Measurements from ENCODE around the gene GPR157. TPM values are rescaled to one million over a fixed set of nuclear protein-coding genes. Genes with fewer than 3 reads are reported as not detected.

Gene GPR157
- polyA plus RNA-seq, 2 of the 4 experiments (the other 2 are of a cell fraction) = 3.6 to 4.7 TPM

DNA sequence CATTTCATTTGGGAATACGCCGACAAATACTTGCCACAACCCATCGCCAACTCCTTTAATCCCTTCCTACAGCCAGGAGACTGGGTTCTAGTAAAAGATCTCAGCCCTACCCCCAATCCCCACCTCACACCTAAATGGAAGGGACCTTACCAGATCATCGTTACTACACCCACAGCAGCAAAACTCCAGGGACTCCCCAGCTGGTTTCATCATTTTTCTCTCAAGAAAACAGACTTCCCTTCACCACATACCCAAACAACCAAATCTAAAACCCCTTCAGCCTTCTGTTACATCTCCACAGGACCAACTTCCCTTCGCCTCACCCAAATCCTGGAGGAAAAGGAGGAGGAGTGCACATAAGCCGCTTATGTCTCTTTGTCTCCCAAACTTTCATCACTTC lies 35.8 kb downstream of the GPR157 start:
- no peak for FAIRE-seq
- POLR2A ChIA-PET = no interaction called here
- TF ChIP-seq, protein P1, sequence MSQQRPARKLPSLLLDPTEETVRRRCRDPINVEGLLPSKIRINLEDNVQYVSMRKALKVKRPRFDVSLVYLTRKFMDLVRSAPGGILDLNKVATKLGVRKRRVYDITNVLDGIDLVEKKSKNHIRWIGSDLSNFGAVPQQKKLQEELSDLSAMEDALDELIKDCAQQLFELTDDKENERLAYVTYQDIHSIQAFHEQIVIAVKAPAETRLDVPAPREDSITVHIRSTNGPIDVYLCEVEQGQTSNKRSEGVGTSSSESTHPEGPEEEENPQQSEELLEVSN (IDR thresholded peaks at IDR 0.05; ENCODE audit: borderline replicate concordance, low read depth) = no peak
- no peak for TF ChIP-seq BHLHE40 (IDR thresholded peaks at IDR 0.05; ENCODE audit: low read depth, low read length)
- no peak for TF ChIP-seq MYC (IDR thresholded peaks at IDR 0.05; ENCODE audit: borderline replicate concordance, low read length)
- TF ChIP-seq, protein P2, sequence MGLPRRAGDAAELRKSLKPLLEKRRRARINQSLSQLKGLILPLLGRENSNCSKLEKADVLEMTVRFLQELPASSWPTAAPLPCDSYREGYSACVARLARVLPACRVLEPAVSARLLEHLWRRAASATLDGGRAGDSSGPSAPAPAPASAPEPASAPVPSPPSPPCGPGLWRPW (IDR thresholded peaks at IDR 0.05) = no peak
- TF ChIP-seq, protein P3, sequence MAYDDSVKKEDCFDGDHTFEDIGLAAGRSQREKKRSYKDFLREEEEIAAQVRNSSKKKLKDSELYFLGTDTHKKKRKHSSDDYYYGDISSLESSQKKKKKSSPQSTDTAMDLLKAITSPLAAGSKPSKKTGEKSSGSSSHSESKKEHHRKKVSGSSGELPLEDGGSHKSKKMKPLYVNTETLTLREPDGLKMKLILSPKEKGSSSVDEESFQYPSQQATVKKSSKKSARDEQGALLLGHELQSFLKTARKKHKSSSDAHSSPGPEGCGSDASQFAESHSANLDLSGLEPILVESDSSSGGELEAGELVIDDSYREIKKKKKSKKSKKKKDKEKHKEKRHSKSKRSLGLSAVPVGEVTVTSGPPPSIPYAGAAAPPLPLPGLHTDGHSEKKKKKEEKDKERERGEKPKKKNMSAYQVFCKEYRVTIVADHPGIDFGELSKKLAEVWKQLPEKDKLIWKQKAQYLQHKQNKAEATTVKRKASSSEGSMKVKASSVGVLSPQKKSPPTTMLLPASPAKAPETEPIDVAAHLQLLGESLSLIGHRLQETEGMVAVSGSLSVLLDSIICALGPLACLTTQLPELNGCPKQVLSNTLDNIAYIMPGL (CRISPR knock-in tag; IDR thresholded peaks at IDR 0.05; ENCODE audit: borderline replicate concordance) = no peak
- TF ChIP-seq POLR2A (IDR thresholded peaks at IDR 0.05; ENCODE audit: low read length) = no peak
- no peak for TF ChIP-seq RNF2 (IDR thresholded peaks at IDR 0.05; ENCODE audit: borderline replicate concordance, low read depth)
- no peak for TF ChIP-seq RFX5 (IDR thresholded peaks at IDR 0.05)
- TF ChIP-seq POLR2AphosphoS2 (conservative IDR thresholded peaks at IDR 0.05; ENCODE audit: low read length) = no peak
- TF ChIP-seq TFCP2L1 (CRISPR knock-in tag; IDR thresholded peaks at IDR 0.05) = no peak
- TF ChIP-seq NR3C1 (IDR thresholded peaks at IDR 0.05) = no peak
- TF ChIP-seq TP53 (CRISPR knock-in tag; IDR thresholded peaks at IDR 0.05) = no peak
- no peak for TF ChIP-seq MAFK (IDR thresholded peaks at IDR 0.05; ENCODE audit: partially characterized antibody)
- TF ChIP-seq HOXB5 (CRISPR knock-in tag; IDR thresholded peaks at IDR 0.05) = no peak
- no peak for TF ChIP-seq KDM1A (IDR thresholded peaks at IDR 0.05; ENCODE audit: low read depth)
- TF ChIP-seq CBX8 (IDR thresholded peaks at IDR 0.05) = no peak
- TF ChIP-seq RCOR1 (IDR thresholded peaks at IDR 0.05; ENCODE audit: low read depth, low read length) = no peak
- no peak for TF ChIP-seq FOXS1 (CRISPR knock-in tag; IDR thresholded peaks at IDR 0.05)
- no peak for TF ChIP-seq SMC3 (IDR thresholded peaks at IDR 0.05)
- TF ChIP-seq JUN (IDR thresholded peaks at IDR 0.05) = no peak

DNA sequence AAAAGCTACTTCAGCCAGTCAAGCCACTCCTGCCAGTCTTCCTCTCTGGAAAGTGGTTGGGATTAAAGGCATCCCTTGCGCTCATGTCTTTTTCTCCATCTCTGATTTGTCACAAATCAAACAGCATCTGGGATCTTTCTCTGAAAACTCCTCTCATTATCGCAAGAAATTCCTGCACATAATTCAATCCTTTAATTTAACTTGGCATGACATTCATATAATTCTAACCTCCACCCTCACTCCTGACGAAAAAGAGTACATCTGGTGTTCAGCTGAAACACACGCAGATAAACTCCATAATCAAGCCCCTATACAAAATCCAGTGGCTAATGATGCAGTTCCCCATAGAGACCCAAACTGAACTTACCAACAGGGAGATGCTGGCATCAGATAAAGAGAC lies 40.1 kb downstream of the GPR157 start:
- CTCF ChIA-PET = interaction anchor here (0.7 to 1.6 kb wide), 3 partner anchors 13 to 100 kb away, joined by 3 to 4 read pairs (median 3); no protein-coding TSS in a partner anchor
- H3K4me1 ChIP-seq = 0 out of 3 replicates have a peak, but pooled peaks cover 5% of the 10 kb centered on the region
- H3K27ac ChIP-seq = no peak overlapping the region
- H3K9me3 ChIP-seq = no peaks in the 10 kb centered on the region
- WGBS (ENCODE audit: missing lambda C conversion rate) = 68% methylated on average over 4 of the region's 4 CpGs
- H3K4me2 ChIP-seq = no peak overlapping the region
- TF ChIP-seq JUNB (IDR thresholded peaks at IDR 0.05) = no peak
- TF ChIP-seq, protein P4, sequence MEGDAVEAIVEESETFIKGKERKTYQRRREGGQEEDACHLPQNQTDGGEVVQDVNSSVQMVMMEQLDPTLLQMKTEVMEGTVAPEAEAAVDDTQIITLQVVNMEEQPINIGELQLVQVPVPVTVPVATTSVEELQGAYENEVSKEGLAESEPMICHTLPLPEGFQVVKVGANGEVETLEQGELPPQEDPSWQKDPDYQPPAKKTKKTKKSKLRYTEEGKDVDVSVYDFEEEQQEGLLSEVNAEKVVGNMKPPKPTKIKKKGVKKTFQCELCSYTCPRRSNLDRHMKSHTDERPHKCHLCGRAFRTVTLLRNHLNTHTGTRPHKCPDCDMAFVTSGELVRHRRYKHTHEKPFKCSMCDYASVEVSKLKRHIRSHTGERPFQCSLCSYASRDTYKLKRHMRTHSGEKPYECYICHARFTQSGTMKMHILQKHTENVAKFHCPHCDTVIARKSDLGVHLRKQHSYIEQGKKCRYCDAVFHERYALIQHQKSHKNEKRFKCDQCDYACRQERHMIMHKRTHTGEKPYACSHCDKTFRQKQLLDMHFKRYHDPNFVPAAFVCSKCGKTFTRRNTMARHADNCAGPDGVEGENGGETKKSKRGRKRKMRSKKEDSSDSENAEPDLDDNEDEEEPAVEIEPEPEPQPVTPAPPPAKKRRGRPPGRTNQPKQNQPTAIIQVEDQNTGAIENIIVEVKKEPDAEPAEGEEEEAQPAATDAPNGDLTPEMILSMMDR (IDR thresholded peaks at IDR 0.05) = no peak
- TF ChIP-seq SREBF2 (IDR thresholded peaks at IDR 0.05) = no peak
- TF ChIP-seq, protein P5, sequence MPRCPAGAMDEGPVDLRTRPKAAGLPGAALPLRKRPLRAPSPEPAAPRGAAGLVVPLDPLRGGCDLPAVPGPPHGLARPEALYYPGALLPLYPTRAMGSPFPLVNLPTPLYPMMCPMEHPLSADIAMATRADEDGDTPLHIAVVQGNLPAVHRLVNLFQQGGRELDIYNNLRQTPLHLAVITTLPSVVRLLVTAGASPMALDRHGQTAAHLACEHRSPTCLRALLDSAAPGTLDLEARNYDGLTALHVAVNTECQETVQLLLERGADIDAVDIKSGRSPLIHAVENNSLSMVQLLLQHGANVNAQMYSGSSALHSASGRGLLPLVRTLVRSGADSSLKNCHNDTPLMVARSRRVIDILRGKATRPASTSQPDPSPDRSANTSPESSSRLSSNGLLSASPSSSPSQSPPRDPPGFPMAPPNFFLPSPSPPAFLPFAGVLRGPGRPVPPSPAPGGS (IDR thresholded peaks at IDR 0.05) = no peak
- no peak for TF ChIP-seq ZNF302 (CRISPR knock-in tag; IDR thresholded peaks at IDR 0.05)
- TF ChIP-seq, protein P1 (IDR thresholded peaks at IDR 0.05; ENCODE audit: borderline replicate concordance, low read depth) = no peak
- TF ChIP-seq RARB (CRISPR knock-in tag; IDR thresholded peaks at IDR 0.05) = no peak
- no peak for TF ChIP-seq SMC3 (IDR thresholded peaks at IDR 0.05)
- no peak for TF ChIP-seq ESRRA (IDR thresholded peaks at IDR 0.05; ENCODE audit: borderline replicate concordance, low read length)
- TF ChIP-seq, protein P6, sequence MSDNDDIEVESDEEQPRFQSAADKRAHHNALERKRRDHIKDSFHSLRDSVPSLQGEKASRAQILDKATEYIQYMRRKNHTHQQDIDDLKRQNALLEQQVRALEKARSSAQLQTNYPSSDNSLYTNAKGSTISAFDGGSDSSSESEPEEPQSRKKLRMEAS (IDR thresholded peaks at IDR 0.05) = no peak
- TF ChIP-seq, protein P7, sequence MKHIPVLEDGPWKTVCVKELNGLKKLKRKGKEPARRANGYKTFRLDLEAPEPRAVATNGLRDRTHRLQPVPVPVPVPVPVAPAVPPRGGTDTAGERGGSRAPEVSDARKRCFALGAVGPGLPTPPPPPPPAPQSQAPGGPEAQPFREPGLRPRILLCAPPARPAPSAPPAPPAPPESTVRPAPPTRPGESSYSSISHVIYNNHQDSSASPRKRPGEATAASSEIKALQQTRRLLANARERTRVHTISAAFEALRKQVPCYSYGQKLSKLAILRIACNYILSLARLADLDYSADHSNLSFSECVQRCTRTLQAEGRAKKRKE (CRISPR knock-in tag; IDR thresholded peaks at IDR 0.05; ENCODE audit: low read depth) = no peak
- TF ChIP-seq HOXB5 (CRISPR knock-in tag; IDR thresholded peaks at IDR 0.05) = no peak
- no peak for TF ChIP-seq NPAS2 (CRISPR knock-in tag; IDR thresholded peaks at IDR 0.05; ENCODE audit: borderline replicate concordance)
- TF ChIP-seq EHF (CRISPR knock-in tag; IDR thresholded peaks at IDR 0.05) = no peak
- no peak for TF ChIP-seq MAFK (IDR thresholded peaks at IDR 0.05; ENCODE audit: partially characterized antibody)
- TF ChIP-seq EHMT2 (IDR thresholded peaks at IDR 0.05; ENCODE audit: low read depth) = no peak
- no peak for TF ChIP-seq KDM5A (IDR thresholded peaks at IDR 0.05)
- no peak overlapping the region for H3K4me3 ChIP-seq
- ATAC-seq (no peak), FAIRE-seq (no peak), DNase-seq (ENCODE audit: low read depth in 1 of 2, low spot score in 1 of 2) (no peak)
- POLR2A ChIA-PET = no interaction called here

More for the DNA sequence above, 35.8 kb downstream of the GPR157 start:
- no peak overlapping the region for H3K27ac ChIP-seq
- H3K4me1 ChIP-seq = no peaks in the 10 kb centered on the region
- DNase-seq (ENCODE audit: low read depth in 1 of 2, low spot score in 1 of 2) (no peak), ATAC-seq (no peak)
- 92% methylated on average over 6 of the region's 6 CpGs for WGBS (ENCODE audit: missing lambda C conversion rate)
- CTCF ChIA-PET = interaction anchor here (1.0 to 1.8 kb wide), 5 partner anchors 9 to 175 kb away, joined by 3 to 6 read pairs (median 3); no protein-coding TSS in a partner anchor
- H3K9me3 ChIP-seq = no peaks in the 10 kb centered on the region
- no peak overlapping the region for H3K4me3 ChIP-seq
- no peak overlapping the region for H3K4me2 ChIP-seq
